Measurements from ENCODE around the gene PRR27.

Gene PRR27

GRCh38 chr4:70182517-70183167, 28.6 kb downstream of the PRR27 start:
- no peak for DNase-seq (ENCODE audit: extremely low read depth, low read depth)

GRCh38 chr4:70183168-70183939, 29.3 kb downstream of the PRR27 start:
- peak; percentile 8 for DNase-seq (ENCODE audit: extremely low read depth, low read depth)
- TF ChIP-seq CTCF (IDR thresholded peaks at IDR 0.05; ENCODE audit: low read depth, low read length) = peak; percentile 61

More at GRCh38 chr4:70182517-70183167, 28.6 kb downstream of the PRR27 start:
- no peak for TF ChIP-seq CTCF (IDR thresholded peaks at IDR 0.05; ENCODE audit: low read depth, low read length)

GRCh38 chr4:70183940-70184246, 29.9 kb downstream of the PRR27 start:
- no peak for TF ChIP-seq CTCF (IDR thresholded peaks at IDR 0.05; ENCODE audit: low read depth, low read length)
- DNase-seq (ENCODE audit: extremely low read depth, low read depth) = no peak

- no peak for DNase-seq (ENCODE audit: extremely low read depth, low read depth)
- TF ChIP-seq CTCF (IDR thresholded peaks at IDR 0.05; ENCODE audit: low read depth, low read length) = no peak
These were observed 33.2 kb downstream of the PRR27 start for GRCh38 chr4:70187216-70187615.

GRCh38 chr4:70190579-70190978, 36.5 kb downstream of the PRR27 start:
- no peak for DNase-seq (ENCODE audit: extremely low read depth, low read depth)
- TF ChIP-seq CTCF (IDR thresholded peaks at IDR 0.05; ENCODE audit: low read depth, low read length) = no peak

GRCh38 chr4:70191647-70192046, 37.6 kb downstream of the PRR27 start:
- no peak for TF ChIP-seq CTCF (IDR thresholded peaks at IDR 0.05; ENCODE audit: low read depth, low read length)
- DNase-seq (ENCODE audit: extremely low read depth, low read depth) = no peak

- DNase-seq (ENCODE audit: extremely low read depth, low read depth) = no peak
- TF ChIP-seq CTCF (IDR thresholded peaks at IDR 0.05; ENCODE audit: low read depth, low read length) = no peak
These were observed 38.9 kb downstream of the PRR27 start for GRCh38 chr4:70192895-70193294.

All from AG09319 (cell line).